Cardiac fibroblast (primary cell): Measurements from ENCODE around the gene LRP1B.

Experiments
- DNase-seq, 2 donors: peaks; one replicate each; pipeline versions ENCODE4 v3.0.0 to v3.0.0-alpha.2; 2010; ENCODE audit warnings: low read depth in 2 of 2
- H3K4me3 ChIP-seq, 2 donors: replicated peaks in 1 of 2; 1 replicate in 1 of 2; 2 replicates in 1 of 2; pipeline ENCODE4 v1.5.1; 2011; ENCODE audit warnings: low read depth in 2 of 2, low read length in 2 of 2, mild to moderate bottlenecking in 2 of 2, moderate library complexity in 1 of 2
- TF ChIP-seq, protein P1 (sequence below): IDR thresholded peaks from one replicate; pipeline ENCODE4 v1.5.1; 2011; ENCODE audit warnings: low read depth, mild to moderate bottlenecking, low read length, inconsistent platforms

Gene LRP1B

DNA sequence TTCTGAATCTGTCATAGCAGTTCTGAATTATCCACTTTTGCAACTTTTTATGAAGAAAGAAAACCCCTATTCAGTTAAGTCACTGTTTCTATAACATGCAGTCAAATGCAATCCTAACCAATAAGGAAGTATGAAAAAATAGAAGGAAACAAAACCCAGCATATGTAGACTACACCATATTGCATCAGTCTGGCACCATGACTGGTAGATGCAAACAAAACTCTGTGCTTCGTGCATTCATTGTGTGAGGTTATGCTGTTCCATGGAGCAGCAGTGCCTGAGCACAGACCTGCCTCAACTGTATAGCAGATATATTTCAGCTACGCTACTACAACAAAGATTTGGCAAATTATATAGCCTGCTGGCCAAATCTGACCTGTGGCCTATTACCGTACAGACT, 325.5 kb downstream of the LRP1B start:
- no peak for DNase-seq
- no peak overlapping the region for H3K4me3 ChIP-seq
- TF ChIP-seq, protein P1, sequence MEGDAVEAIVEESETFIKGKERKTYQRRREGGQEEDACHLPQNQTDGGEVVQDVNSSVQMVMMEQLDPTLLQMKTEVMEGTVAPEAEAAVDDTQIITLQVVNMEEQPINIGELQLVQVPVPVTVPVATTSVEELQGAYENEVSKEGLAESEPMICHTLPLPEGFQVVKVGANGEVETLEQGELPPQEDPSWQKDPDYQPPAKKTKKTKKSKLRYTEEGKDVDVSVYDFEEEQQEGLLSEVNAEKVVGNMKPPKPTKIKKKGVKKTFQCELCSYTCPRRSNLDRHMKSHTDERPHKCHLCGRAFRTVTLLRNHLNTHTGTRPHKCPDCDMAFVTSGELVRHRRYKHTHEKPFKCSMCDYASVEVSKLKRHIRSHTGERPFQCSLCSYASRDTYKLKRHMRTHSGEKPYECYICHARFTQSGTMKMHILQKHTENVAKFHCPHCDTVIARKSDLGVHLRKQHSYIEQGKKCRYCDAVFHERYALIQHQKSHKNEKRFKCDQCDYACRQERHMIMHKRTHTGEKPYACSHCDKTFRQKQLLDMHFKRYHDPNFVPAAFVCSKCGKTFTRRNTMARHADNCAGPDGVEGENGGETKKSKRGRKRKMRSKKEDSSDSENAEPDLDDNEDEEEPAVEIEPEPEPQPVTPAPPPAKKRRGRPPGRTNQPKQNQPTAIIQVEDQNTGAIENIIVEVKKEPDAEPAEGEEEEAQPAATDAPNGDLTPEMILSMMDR, result no peak

DNA sequence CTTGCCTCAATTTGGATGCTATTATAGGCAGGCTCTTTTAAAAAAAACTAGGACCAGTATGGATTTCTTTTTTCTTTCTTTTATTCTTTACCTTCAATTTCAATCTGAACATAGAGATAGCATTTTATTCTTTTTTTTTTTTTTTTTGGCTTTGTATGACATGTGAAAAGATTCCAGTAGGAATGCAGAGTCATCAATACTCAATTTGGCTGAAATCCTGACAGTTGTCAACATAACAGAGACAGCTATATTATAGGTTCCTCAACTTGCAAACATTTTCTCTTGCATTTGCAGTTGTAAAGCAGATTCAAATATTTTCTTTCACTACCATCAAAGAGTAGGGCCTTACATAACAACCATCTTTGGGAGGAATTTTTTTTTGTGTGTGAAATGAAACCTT, 334.4 kb downstream of the LRP1B start:
- DNase-seq, result no peak
- TF ChIP-seq, protein P1, result no peak
- H3K4me3 ChIP-seq, result no peak overlapping the region

DNA sequence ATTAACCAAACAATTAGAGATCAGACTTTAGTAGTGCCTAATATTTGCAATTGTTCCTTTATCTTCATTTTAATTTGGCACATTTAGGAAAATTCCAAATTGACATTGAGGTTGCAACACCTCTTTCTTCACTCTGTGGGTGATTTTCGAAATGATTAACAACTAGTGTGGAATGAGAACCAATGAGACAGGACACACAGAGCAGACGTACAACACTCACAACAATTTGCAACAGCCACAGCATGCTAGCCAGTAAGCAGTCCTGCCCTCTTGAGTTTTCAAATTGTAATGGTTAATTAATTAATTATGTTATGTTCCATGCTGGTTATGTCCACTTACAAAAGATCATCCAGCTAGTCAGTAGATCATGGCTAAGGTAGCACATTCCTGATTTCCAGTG, 339.3 kb downstream of the LRP1B start:
- TF ChIP-seq, protein P1, result no peak

GRCh38 chr2:141782574-141782973, 348.2 kb downstream of the LRP1B start:
- TF ChIP-seq, protein P1, result no peak
- DNase-seq, result no peak
- H3K4me3 ChIP-seq, result no peak overlapping the region

More for the DNA sequence above, 339.3 kb downstream of the LRP1B start:
- DNase-seq, result no peak
- H3K4me3 ChIP-seq, result no peak overlapping the region

- DNase-seq, result no peak
- no peak overlapping the region for H3K4me3 ChIP-seq
- TF ChIP-seq, protein P1, result no peak
These were observed 352.4 kb downstream of the LRP1B start for GRCh38 chr2:141778315-141778835.

DNA sequence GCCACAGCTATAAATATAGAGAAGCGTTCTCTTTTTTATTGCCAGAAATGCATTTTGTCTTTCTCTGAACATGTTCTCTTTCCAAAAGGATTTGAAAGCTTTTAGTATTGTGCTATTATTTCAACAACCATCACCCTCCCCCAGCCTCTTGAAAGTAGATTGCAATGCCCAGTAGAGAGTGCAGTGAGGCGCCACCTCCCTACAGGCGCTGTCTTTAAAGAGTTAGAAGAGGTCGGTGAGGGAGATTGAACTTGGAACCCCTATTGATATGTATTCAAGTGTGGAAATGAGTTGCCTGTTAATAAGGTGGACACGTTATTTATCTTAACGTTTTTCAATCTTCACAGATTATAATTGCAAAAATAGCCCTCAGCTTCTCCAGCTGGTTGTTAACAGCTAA, 360.3 kb downstream of the LRP1B start:
- no peak overlapping the region for H3K4me3 ChIP-seq
- TF ChIP-seq, protein P1, result no peak
- no peak for DNase-seq

- H3K4me3 ChIP-seq, result no peak overlapping the region
These were observed 363.1 kb downstream of the LRP1B start for GRCh38 chr2:141767691-141768090.

More at GRCh38 chr2:141767691-141768090, 363.1 kb downstream of the LRP1B start:
- TF ChIP-seq, protein P1, result no peak
- DNase-seq, result no peak
